Upper lobe of left lung (tissue), 4 donors: Measurements from ENCODE around the gene CAB39L.

Experiments used
- CTCF ChIP-seq, 6 experiments: fragments of 450-650 bp in 4 of 6; fragments of 200-600 bp in 2 of 6; sonication (generic) in 2 of 6; IDR thresholded peaks; one replicate each; pipeline ENCODE4 v1.5.1; 2016 to 2019; ENCODE audit warnings: antibody characterized with exemption in 6 of 6
- POLR2A ChIP-seq, 4 donors: fragments of 450-650 bp; IDR thresholded peaks; one replicate each; pipeline ENCODE4 v1.5.1; 2016 to 2017; ENCODE audit warnings: antibody characterized with exemption in 4 of 4, mild to moderate bottlenecking in 2 of 4

- TF ChIP-seq POLR2A (IDR thresholded peaks at IDR 0.05): no peak
- no peak for TF ChIP-seq CTCF (IDR thresholded peaks at IDR 0.05)
Observed at GRCh38 chr13:49418206-49418605, 25.7 kb downstream of the CAB39L start.
